HG02885 (cell line): ENCODE data around the gene NTMT1.
"Not testable (repeated sequence)": the region's sequence is repeated elsewhere in the genome, so short reads cannot be mapped to it uniquely, and the experiment has no call there.

Experiments
- ATAC-seq: cut with Tn5 transposase; IDR thresholded peaks from one replicate; pipeline ENCODE4 v1.9.1; 2021; ENCODE audit warnings: mild to moderate bottlenecking; ENCODE audit not compliant: unreplicated experiment, poor library complexity

Gene NTMT1

DNA sequence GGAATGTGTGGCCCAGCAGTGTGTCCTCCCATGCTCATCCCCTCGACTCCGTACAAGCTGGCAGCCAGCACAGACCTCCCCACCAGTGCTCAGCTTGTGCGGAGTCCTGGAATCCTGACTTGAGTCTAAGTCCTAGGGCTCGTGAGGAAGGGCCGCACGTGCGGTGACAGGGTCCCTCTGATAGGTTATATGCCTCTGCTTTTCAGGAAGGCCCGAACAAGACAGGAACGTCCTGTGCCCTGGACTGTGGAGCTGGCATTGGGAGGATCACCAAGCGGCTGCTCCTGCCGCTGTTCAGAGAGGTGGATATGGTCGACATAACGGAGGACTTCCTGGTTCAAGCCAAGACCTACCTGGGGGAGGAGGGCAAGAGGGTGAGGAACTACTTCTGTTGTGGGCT lies 7.9 kb downstream of the NTMT1 start:
- ATAC-seq: no peak

DNA sequence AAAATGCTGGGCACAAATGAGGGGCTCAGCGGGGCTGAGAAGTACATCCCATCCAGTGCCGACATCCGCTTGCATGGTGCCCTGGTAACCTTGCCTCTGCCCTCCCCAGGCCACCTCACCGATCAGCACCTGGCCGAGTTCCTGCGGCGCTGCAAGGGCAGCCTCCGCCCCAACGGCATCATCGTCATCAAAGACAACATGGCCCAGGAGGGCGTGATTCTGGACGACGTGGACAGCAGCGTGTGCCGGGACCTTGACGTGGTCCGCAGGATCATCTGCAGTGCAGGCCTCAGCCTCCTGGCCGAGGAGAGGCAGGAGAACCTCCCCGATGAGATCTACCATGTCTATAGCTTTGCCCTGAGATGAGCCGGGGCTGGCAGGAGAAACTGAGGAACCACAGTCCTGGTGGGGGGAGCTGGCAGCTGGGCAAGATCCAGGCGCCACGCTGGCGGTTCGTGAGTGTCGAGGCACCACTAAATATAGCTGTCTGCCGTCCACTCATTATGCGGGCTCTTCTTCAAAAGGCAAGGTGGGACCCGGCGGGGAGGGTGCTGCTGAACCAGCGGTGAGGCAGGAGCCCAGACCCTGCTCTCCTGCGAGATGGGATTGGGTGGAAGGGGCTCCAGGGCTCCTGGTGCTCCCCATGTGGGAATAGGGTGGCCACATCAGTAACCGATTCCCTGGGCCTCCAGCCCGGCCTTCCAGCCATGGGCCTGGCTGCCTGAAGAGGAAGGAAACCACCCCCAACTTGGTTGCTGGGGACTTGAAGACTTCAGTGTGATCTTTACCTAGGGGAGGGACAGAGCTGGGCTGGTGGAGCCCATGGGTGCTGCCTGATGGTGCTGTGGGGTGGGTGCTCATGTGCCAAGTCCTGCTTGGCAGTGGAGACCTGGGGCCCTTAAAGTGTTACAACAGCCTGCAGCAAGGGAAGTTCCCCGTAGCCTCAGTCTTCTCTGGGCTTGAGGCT lies 9.4 kb downstream of the NTMT1 start:
- ATAC-seq: no peak

DNA sequence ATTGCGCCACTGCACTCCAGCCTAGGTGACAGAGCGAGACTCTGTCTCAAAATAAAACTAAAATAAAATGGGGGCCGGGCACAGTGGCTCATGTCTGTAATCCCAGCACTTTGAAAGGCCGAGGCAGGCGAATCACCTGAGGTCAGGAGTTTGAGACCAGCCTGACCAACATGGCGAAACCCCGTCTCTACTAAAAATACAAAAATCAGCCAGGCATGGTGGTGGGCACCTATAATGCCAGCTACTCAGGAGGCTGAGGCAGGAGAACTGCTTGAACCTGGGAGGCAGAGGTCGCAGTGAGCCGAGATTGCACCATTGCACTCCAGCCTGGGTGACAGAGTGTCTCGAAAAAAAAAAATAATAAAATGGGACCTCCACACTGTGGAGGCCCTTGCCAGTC lies 10.4 kb downstream of the NTMT1 start:
- ATAC-seq: not testable (repeated sequence)

DNA sequence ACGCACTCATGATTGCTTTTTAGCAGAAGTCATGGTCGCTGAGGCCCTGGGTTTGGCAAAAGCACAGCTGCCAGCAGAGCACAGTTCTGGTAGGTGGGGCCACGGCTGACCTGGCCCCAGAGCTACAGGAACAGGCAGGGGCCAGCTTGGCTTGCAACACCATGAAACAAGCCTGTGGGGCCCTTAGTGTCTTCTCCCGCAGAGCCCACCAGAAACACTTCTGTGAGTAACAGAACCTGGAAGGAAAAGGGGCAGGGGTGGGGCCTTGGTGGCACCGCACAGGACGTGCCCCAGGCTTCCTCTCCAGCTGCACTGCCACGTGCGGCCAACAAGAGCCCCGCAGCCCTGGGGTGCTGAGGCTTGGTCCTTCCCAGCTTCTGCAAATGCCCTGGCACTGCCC lies 11.1 kb downstream of the NTMT1 start:
- no peak for ATAC-seq

DNA sequence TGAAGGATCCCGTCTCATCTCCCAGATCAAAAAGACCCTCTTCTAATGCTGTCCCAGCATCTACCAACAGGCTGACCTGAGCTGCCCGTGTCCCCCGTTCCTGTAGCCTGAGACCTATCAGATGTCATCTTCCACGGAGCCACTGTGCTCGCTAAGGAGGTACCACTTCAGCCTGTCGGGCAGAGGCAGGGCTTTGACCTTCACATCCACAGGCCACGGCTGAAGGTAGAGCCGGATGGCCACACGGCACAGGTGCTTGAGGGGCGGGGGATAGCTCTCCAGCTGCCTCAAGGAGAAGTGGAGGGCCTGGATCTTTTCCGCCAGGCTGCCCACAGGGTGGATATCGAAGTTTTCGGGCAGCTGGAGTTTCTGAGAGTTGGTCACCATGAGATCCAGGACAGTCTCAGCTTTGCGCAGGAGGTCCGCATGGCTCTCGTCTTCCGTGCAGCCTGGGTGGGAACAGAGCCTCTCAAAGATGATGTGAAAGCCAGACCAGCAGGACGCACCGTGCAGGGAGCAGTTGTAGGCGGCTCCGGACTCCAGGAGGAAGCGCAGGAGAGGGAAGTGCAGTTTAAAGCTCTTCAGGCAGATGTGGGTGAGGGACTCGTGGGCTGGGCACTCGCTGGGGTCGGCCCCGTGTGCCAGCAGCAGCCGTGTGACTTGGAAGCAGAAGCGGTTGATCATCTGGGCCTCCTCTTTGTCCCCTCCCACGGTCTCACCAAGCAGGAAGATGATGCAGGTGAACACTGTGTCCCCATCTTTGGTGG lies 11.9 kb downstream of the NTMT1 start:
- no peak for ATAC-seq

DNA sequence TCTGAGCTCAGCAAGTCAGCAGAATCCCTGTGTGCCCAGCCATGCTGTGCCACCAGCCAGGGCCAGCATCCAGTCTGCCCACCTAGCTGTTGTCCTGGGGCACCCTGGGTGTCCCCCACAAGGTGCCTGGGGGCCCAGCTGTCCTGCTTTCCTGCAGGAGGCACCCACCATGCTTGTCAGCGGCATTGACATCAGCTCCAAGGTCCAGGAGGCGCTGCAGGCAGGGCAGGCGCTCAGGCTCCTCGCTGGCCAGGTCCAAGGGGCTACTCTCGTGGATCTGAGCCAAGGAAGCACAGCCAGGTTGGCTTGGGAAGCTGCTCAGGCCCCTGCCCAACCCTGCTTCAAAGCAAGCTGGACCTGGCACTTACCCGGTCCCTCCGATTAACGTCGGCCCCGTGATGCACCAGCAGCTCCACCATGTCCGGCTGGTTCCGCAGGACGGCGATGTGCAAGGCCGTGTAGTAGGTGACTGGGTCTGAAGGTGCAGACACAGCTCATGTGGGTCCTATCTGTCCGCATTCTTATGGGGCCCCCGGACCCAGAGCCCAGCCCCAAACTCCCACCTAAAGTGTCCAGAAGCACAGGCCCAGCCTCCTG lies 13.2 kb downstream of the NTMT1 start:
- no peak for ATAC-seq

DNA sequence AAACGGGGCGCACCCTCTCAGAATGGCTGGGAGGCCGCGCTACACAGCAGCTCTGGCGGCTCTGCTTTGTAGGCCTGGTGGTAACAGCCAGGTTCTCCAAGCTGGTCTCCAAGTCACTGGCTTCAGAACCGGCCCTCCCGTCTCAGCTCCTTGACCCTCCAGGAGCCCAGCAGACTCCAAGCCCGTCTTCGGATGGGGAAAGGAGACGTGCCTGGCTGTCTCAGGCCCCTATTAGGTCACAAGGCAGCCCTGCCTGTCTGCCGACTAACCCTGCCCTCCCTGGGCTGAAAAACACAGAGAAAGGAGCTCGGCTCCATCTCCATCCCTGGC lies 13.8 kb downstream of the NTMT1 start:
- no peak for ATAC-seq

DNA sequence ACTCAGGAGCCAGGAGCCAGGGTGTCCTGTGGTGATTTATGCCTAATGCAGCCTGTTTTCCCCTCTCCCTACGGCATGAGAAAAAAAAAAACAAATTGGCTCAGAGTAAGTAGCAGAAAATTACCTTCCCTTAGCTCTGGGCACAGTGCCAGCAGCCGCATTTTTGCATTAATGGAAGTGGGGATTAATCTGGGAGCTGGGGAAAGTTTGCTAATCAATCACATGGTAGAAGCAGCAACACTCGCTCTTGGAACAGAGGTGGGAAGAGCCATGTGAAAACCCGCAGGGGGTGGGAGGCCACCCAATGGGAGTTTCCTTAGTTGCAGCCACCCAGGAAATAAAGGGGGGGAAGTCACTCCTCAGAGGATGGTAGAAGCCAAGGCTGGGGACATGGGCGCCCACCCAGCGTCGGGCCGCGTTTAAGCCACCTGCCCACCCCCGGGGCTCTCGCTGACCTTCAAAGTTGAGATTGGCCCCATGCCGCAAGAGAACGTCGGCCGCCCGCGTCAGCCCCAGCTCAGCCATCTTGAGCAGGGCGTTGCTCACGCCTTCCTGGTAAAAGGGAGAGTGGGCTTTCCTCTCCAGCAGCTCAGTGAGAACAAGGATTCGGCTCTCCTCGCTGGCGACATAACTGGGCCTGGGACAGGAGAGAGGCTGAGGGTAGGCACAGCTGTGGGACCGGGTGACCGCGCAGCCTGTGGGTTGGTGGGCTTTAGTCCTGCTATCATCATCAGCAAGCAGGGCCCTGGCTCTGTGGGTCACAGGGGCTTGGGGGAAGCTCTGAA lies 14.3 kb downstream of the NTMT1 start:
- no peak for ATAC-seq

DNA sequence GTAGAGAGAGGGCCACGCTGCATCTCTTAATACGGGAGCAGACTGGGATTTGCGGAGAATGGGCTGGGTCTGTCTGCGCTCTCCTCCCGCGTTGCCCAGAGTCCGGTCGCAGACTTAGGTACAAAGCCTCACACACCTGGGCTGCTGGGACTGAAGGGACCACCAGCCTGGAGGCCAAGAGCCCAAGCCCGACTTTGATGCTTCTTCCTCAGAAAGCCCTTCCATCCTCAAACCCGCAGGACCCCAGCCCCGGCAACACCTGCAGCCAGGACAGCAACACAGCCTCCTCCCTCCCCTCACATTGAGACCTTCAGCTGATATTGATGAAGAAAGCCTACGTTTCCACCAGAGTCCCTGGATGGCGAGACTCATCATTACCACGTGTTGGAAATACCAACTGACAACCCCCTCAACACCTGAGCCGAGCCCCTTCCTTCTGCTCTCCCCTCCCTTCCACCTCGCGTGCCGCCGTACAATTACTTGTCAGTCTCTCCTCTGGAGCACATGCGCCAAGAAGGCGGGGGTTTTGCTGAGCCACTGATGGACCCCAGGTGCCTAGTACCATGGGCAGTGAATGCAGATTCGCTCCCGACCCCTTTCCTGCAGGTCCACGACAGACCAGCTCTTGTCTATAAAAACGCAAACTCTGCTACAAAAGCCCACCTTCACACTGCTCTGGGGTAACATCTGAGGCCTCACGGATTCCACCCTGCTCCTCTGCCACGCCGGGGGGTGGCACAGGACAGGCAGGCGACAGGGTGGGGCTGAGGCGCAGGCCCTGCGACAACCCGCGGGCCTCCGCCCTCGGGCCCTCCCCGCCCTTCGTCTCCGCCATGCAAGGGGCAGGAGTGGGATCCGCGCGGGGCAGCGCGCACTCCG lies 15.1 kb downstream of the NTMT1 start:
- ATAC-seq: no peak

DNA sequence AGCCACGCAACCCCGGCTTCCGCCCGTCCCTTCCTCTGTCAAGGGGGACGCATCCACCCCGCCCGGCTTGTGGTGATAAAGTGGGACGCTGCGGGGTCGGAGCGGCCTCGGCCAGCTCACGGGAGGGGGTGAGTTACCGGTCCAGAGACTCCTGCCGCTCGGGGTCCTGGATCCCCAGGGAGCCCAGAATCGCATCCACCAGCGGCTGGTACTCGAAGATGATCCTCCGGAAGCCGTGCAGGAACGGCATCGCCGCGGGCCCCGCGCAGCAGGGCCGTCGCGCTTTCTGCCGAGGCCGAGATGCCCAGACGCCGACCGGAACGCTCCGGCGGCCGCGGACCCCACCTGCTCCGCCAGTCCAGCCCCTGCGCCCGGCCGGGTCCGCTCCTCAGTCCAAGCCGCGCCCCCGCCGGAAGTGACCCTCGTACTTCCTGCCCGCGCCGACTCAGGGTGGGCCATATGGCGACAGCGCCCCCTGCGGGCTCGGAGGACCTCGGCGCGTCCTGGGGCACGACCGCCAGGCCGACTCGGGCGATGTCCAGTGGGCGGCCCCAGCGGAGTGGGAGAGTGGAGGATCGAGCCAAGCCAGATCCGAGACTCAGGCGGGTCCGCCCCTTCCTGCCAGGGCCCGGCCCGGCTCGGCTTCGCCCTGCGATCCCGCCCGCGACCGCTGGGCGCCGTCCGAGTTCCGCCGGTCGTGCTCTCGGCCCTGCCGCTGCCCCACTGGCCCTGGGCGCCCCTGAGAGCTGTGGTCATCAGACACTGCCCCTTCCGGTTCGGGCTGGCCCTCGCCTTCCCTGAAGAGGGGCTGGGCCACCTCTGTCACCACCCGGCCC lies 16.0 kb downstream of the NTMT1 start, which contains the start of gene ASB6:
Gene ASB6, minus strand, starts transcription at position 402 of the 836 bp plus-strand sequence. Its CDS starts 152 bp downstream, at position 250.
- ATAC-seq: peak; percentile 90

DNA sequence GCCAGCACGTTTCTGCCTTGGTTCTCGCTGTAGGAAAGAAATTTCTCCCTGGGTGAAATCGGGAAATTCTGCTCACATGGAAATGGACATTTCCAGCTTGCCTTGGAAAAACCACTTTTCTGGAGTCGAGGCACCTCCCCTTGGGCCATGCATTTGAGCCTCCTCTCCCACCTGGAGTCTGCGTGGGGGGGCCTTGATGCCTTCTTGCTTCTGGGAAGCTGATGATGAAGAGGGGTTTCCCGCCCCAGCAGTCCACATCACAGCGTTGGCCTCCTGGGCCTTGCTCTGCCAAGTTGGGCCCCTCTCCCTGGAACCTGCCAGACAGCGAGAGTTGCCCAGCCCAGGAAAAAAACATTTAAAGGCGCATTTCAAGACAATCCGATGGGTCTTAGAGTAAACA lies 17.7 kb downstream of the NTMT1 start:
- no peak for ATAC-seq

DNA sequence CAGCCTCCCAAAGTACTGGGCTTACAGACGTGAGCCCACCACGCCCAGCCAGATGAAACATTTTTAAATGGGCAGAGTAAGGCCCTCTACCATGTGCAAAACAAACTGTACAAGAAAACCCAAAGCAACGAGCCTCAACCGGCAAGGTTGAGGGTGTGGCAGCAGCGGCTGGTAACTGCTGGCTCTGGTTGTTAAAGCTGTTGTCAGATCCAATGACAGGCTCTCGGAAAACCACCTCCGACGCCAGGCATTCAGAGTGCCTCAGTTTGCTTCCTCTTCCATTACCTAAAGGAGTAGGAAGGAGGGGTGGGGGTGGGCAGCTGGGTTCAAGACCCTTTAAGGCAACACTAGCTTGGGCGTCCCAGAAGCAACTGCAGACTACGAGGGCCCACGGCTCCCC lies 18.4 kb downstream of the NTMT1 start:
- no peak for ATAC-seq

DNA sequence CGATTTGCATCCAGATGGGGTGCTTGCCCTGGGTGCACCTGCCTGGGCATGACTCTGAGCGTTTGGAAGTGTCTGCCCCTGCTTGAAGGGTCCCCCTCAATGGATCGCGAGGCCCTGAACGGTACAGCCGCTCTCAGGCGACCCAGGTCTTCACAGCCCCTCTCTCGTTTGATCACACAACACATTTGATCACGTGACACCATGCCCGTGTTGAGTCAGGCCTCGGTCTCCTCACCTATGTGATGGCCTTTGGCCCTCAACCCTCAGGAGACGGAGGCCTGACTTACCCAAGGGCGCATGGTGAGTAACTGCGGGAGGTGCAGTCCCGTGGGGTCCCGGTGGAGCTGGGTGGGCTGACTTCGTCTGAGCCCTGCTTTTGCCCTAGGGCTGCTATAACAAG lies 18.9 kb downstream of the NTMT1 start:
- no peak for ATAC-seq

DNA sequence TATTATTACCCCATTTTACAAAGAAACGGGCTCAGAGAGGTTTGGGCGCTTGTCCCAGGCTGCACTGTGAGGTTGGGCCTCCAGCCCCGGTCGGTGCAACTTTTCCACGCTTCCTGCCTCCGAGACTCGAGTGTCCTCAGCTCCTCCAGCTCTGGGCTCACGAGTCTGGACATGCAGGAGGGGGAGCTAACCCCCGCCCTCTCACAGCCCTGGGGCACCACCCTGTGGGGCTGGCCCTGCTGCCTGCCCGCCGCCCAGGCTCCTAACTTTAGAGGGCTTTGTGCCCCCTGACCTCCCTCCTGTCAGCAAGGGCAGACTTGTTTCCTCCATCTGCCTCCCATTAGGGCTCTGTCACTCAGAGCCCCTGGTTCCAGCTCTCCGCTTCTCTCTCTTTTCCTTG lies 20.3 kb downstream of the NTMT1 start:
- ATAC-seq: no peak

DNA sequence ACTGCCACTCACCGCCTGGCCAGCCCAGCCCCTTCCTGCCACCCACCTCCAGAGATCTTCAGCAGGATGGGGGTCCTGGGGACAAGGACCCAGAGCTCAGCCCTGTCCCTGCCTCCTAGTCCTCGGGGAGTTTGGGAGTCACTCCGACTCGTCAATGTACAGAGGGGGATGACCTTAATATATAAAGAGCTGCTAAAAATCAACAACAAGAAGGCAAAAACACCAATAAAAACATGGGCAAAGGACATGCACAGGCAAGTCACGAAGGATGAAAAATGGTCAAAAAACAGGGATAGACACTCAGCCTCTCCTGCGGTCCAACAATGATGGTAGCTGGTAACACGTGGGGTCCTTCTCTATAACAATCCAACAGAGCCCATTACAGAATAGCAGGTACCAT lies 20.7 kb downstream of the NTMT1 start:
- no peak for ATAC-seq

DNA sequence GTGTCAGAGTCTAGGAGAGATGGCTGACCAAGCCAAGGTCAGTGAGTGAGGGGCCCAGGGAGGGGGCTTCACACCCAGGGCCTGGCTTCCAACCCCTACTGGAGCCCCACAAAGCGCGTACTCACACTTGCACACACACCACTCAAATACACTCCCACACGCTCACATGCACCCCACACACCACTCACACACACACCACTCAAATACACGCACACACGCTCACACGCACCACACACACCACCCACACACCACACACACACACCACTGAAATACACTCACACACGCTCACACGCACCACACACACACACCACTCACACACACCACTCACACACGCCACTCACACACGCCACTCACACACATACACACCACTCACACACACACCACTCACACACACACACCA lies 21.7 kb downstream of the NTMT1 start:
- ATAC-seq: no peak

DNA sequence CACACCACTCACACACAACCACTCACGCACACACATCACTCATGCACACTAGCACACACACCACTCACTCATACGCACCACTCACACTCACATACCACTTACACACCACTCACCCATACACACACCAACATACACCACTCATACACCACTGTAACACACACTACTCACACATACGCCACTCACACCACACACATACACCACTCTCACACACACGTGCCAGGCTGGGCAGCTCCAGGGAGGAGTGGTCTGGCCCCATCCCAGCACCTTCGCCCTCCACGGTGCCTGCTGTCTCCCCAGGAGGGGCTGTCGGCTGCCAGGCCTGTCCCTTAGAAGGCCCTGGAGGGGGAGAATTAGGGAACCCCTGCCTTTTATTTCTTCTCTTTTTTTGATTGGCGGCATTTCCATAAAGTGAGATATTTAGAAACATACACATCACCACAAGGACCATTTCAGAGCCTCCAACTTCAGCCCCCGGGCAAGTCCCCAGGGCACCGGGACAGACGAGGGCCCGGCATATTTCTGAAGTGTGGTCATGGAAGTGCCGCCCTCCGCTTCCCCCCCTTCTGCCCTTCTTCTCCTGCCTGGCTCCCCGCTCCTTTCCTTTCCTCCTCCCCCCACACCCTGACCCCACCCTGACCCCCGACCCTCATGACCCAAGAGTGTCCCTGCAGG lies 22.3 kb downstream of the NTMT1 start:
- no peak for ATAC-seq

DNA sequence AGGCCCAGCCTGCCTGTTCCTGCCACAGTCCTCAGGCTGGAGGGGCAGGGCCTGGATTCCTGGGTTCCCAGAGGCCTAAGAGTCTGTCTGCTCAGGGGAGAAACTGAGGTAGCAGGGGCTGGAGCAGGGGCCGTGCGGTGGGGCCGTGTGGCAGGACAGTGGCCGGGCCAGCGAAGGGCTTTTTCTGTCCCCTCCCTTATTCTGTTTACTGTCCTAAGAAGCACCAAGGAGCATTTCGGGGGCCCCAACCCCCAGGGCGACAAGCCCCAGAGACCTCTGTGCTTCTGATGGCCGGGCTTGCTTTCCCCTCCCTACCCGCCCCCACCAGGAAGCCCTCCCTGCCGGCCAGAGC lies 22.8 kb downstream of the NTMT1 start:
- ATAC-seq: no peak
